HCT116 (cell line): ENCODE results near the gene ST6GALNAC2. TPM values are rescaled to one million over a fixed set of nuclear protein-coding genes. Genes with fewer than 3 reads are reported as not detected.

Source experiments
- ATAC-seq: fragments of 200-7000 bp; cut with Tn5 transposase; 2 replicates; pipeline ENCODE4 v1.9.1; 2020; ENCODE audit warnings: mild to moderate bottlenecking, moderate library complexity
- BruUV-seq: library from RNA; stranded (reverse); fragments of 400-500 nt; replicated peaks from 2 replicates; lab custom pipeline; 2021; lab: Mats Ljungman, UMichigan
- CTCF ChIA-PET: fragments of 300-600 bp; sonication (Branson Sonifier 250); formaldehyde crosslinking; loops from one replicate; lab custom pipeline; 2021; ENCODE audit warnings: antibody characterized with exemption; lab: Charles Lee
- POLR2A ChIA-PET: fragments of 300-600, 350-600 bp; sonication (Branson Sonifier 250); formaldehyde crosslinking; loops from one replicate; lab custom pipeline; 2021; ENCODE audit warnings: antibody characterized with exemption; lab: Charles Lee
- RAD21 ChIA-PET, 2 experiments: fragments of 300-600 bp; sonication (Branson Sonifier 250); formaldehyde crosslinking; loops; one replicate each; lab custom pipeline; 2023; ENCODE audit warnings: low total read pairs in 2 of 2; ENCODE audit not compliant: uncharacterized antibody in 2 of 2, unreplicated experiment in 2 of 2, low non-redundant PET in 1 of 2; lab: Charles Lee
- DNase-seq: peaks from one replicate; pipeline ENCODE4 v3.0.0-alpha.2; 2010; ENCODE audit warnings: low read depth, low spot score
- H2AFZ ChIP-seq: fragments of 200-600 bp; shearing (Covaris generic), sonication (generic); 2 replicates; pipeline ENCODE4 v1.6.1; 2017; ENCODE audit warnings: low read depth, mixed run types, mixed read lengths, antibody characterized with exemption, low read length; ENCODE audit not compliant: poor library complexity, severe bottlenecking
- H3K27ac ChIP-seq: 2 replicates; pipeline ENCODE4 v1.5.1; 2012; ENCODE audit warnings: low read depth, low read length
- H3K27me3 ChIP-seq: fragments of 200-600 bp; sonication (generic); 2 replicates; pipeline ENCODE4 v1.6.1; 2016; ENCODE audit warnings: mixed run types, low read length, mixed read lengths; ENCODE audit not compliant: insufficient read depth
- H3K36me3 ChIP-seq, 2 experiments: fragments of 200-500 bp in 1 of 2; fragments of 200-600 bp in 1 of 2; sonication (Bioruptor generic) in 1 of 2; sonication (generic) in 1 of 2; 2 replicates each; pipeline versions ENCODE4 v1.5.1 to v1.6.1; 2014 to 2016; ENCODE audit warnings: low read length in 2 of 2, inconsistent platforms in 1 of 2, mixed read lengths in 1 of 2, mixed run types in 1 of 2; ENCODE audit not compliant: insufficient read depth in 2 of 2, control insufficient read depth in 1 of 2
- H3K4me1 ChIP-seq, 2 experiments: fragments of 200-600 bp in 1 of 2; sonication (generic) in 1 of 2; 2 replicates each; pipeline versions ENCODE4 v1.5.1 to v1.6.1; 2012 to 2017; ENCODE audit warnings: low read length in 2 of 2, inconsistent platforms in 1 of 2, mild to moderate bottlenecking in 1 of 2, mixed read lengths in 1 of 2, mixed run types in 1 of 2, moderate library complexity in 1 of 2; ENCODE audit not compliant: insufficient read depth in 2 of 2, control insufficient read depth in 1 of 2
- H3K4me2 ChIP-seq: fragments of 200-600 bp; sonication (generic); 2 replicates; pipeline ENCODE4 v1.6.1; 2017; ENCODE audit warnings: mixed run types, low read length, mixed read lengths
- H3K4me3 ChIP-seq, 2 experiments: fragments of 200-600 bp in 1 of 2; sonication (generic) in 1 of 2; replicated peaks in 1 of 2; 2 replicates each; pipeline ENCODE4 v1.5.1; 2011 to 2016; ENCODE audit warnings: low read length in 2 of 2, control low read depth in 1 of 2, low read depth in 1 of 2, mild to moderate bottlenecking in 1 of 2, mixed read lengths in 1 of 2, mixed run types in 1 of 2
- H3K79me2 ChIP-seq: fragments of 200-600 bp; sonication (generic); 2 replicates; pipeline ENCODE4 v1.6.1; 2017; ENCODE audit warnings: mild to moderate bottlenecking, mixed run types, low read length, moderate library complexity, mixed read lengths; ENCODE audit not compliant: insufficient read depth
- H3K9ac ChIP-seq: fragments of 200-600 bp; sonication (generic); 2 replicates; pipeline ENCODE4 v1.6.1; 2016; ENCODE audit warnings: low read length, mixed read lengths
- H3K9me2 ChIP-seq: fragments of 200-600 bp; sonication (generic), shearing (Covaris generic); 2 replicates; pipeline ENCODE4 v1.6.1; 2017; ENCODE audit warnings: mixed run types, mild to moderate bottlenecking, moderate library complexity; ENCODE audit not compliant: insufficient read depth
- H3K9me3 ChIP-seq, 2 experiments: fragments of 200-500 bp in 1 of 2; fragments of 200-600 bp in 1 of 2; sonication (Bioruptor generic) in 1 of 2; sonication (generic) in 1 of 2; 2 replicates each; pipeline ENCODE4 v1.6.1; 2014 to 2017; ENCODE audit warnings: low read length in 2 of 2, mixed read lengths in 2 of 2, inconsistent platforms in 1 of 2, low read depth in 1 of 2, mild to moderate bottlenecking in 1 of 2, mixed run types in 1 of 2, moderate library complexity in 1 of 2; ENCODE audit not compliant: control insufficient read depth in 1 of 2, insufficient read depth in 1 of 2
- H4K20me1 ChIP-seq: fragments of 200-600 bp; sonication (generic), shearing (Covaris generic); 2 replicates; pipeline ENCODE4 v1.6.1; 2017; ENCODE audit warnings: mixed run types, mild to moderate bottlenecking, moderate library complexity; ENCODE audit not compliant: insufficient read depth
- CBX3 ChIP-seq: IDR thresholded peaks from 2 replicates; pipeline ENCODE4 v1.6.1; 2012; ENCODE audit warnings: low read depth
- CEBPB ChIP-seq: IDR thresholded peaks from 2 replicates; pipeline ENCODE4 v1.6.1; 2012; ENCODE audit warnings: low read depth
- EGR1 ChIP-seq: IDR thresholded peaks from 2 replicates; pipeline ENCODE4 v1.6.1; 2012; ENCODE audit warnings: low read depth
- EZH2 ChIP-seq: fragments of 200-600 bp; sonication (generic); IDR thresholded peaks from 2 replicates; pipeline ENCODE4 v1.6.1; 2017; ENCODE audit warnings: antibody characterized with exemption, mixed run types
- FOSL1 ChIP-seq: IDR thresholded peaks from 2 replicates; pipeline ENCODE4 v1.6.1; 2012; ENCODE audit warnings: low read depth
- POLR2A ChIP-seq: IDR thresholded peaks from 2 replicates; pipeline ENCODE4 v1.7.0; 2011; ENCODE audit warnings: borderline replicate concordance; ENCODE audit not compliant: insufficient read depth, insufficient read length; ENCODE audit errors: extremely low read depth
- RAD21 ChIP-seq: IDR thresholded peaks from 2 replicates; pipeline ENCODE4 v1.6.1; 2012; ENCODE audit warnings: low read depth, mild to moderate bottlenecking
- SIN3A ChIP-seq: IDR thresholded peaks from 2 replicates; pipeline ENCODE4 v1.6.1; 2012; ENCODE audit warnings: low read depth
- ZFX ChIP-seq: fragments of 450-650 bp; IDR thresholded peaks from 2 replicates; pipeline ENCODE4 v1.6.1; 2017
- intact Hi-C: fragments of 100-400 bp; cut with micrococcal nuclease; formaldehyde crosslinking; loops from 2 replicates; pipeline ENCODE4 v1.10.0; 2022
- total RNA-seq: library from RNA; stranded (reverse); gene quantifications from one replicate; pipeline ENCODE4 v1.2.1, GENCODE V29; 2021; ENCODE audit not compliant: unreplicated experiment
- TF ChIP-seq, protein P1 (sequence below): IDR thresholded peaks from 2 replicates; pipeline ENCODE4 v1.6.1; 2012
- TF ChIP-seq, protein P2 (sequence below), 3 experiments: fragments of 200-600 bp in 1 of 3; sonication (generic) in 1 of 3; IDR thresholded peaks in 2 of 3; conservative IDR thresholded peaks in 1 of 3; 2 replicates each; pipeline ENCODE4 v1.5.1; 2012 to 2017; ENCODE audit warnings: low read depth in 2 of 3, low read length in 2 of 3, antibody characterized with exemption in 1 of 3, borderline replicate concordance in 1 of 3, control low read depth in 1 of 3, mild to moderate bottlenecking in 1 of 3, mixed read lengths in 1 of 3, mixed run types in 1 of 3, moderate library complexity in 1 of 3; ENCODE audit not compliant: insufficient read depth in 1 of 3

ST6GALNAC2 gene
- total RNA-seq, 1 experiment from 2014 or later: 14.7 TPM

DNA sequence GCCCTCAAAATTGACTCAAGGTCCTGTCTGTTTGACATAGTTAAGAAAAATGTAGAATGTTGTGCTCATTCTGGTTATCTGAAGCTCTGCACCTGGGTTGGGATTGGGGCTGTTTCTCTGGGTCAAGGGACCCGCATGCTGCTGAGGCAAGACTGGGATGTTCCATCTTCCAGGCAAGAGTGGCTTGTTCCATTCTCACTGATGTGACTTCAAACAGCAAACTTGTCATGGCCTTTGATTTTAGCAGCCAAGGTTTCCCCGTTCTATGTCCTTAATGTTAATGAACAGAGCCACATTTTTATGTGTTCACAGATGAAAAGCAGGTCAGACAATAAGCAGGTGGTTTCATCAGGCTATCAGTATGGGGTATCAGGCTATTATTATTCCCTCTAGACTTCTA lies 32.2 kb upstream of the ST6GALNAC2 start:
- H3K9ac ChIP-seq: no peak overlapping the region
- H3K9me2 ChIP-seq: no peaks in the 10 kb centered on the region
- ChIA-PET CTCF (interaction anchor here (1.0 kb wide), 1 partner anchor 95 kb away, joined by 3 read pairs; no protein-coding TSS in a partner anchor), POLR2A (no interaction called here), RAD21 (no interaction called here)
- H3K36me3 ChIP-seq: no peaks in the 10 kb centered on the region
- TF ChIP-seq ZFX (no peak), EGR1 (no peak), CEBPB (no peak), RAD21 (no peak), CBX3 (no peak), EZH2 (no peak), FOSL1 (no peak), SIN3A (no peak), POLR2A (no peak)
- TF ChIP-seq, protein P1, sequence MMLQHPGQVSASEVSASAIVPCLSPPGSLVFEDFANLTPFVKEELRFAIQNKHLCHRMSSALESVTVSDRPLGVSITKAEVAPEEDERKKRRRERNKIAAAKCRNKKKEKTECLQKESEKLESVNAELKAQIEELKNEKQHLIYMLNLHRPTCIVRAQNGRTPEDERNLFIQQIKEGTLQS: no peak
- TF ChIP-seq, protein P2, sequence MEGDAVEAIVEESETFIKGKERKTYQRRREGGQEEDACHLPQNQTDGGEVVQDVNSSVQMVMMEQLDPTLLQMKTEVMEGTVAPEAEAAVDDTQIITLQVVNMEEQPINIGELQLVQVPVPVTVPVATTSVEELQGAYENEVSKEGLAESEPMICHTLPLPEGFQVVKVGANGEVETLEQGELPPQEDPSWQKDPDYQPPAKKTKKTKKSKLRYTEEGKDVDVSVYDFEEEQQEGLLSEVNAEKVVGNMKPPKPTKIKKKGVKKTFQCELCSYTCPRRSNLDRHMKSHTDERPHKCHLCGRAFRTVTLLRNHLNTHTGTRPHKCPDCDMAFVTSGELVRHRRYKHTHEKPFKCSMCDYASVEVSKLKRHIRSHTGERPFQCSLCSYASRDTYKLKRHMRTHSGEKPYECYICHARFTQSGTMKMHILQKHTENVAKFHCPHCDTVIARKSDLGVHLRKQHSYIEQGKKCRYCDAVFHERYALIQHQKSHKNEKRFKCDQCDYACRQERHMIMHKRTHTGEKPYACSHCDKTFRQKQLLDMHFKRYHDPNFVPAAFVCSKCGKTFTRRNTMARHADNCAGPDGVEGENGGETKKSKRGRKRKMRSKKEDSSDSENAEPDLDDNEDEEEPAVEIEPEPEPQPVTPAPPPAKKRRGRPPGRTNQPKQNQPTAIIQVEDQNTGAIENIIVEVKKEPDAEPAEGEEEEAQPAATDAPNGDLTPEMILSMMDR (IDR thresholded peaks at IDR 0.05 in 2 of 3, conservative IDR thresholded peaks at IDR 0.05 in 1 of 3; ENCODE audit: borderline replicate concordance in 1 of 3, insufficient read depth in 1 of 3, low read depth in 2 of 3, low read length in 2 of 3): no peak
- H3K4me2 ChIP-seq: no peak overlapping the region
- H3K4me3 ChIP-seq: no peak overlapping the region
- H2AFZ ChIP-seq: no peak overlapping the region
- intact Hi-C loops: no loop called here
- no peaks in the 10 kb centered on the region for H4K20me1 ChIP-seq
- peaks cover 7 to 15% of the 10 kb centered on the region in 2 experiments; a peak in 3 of 4 replicates for H3K4me1 ChIP-seq
- BruUV-seq: no TSS peak
- no peak for ATAC-seq
- DNase-seq: no peak
- no peak overlapping the region for H3K27ac ChIP-seq
- no peaks in the 10 kb centered on the region for H3K79me2 ChIP-seq
- no peaks in the 10 kb centered on the region; a peak in 1 of 4 replicates for H3K9me3 ChIP-seq
- H3K27me3 ChIP-seq: no peaks in the 10 kb centered on the region
